ENCODE measurements around the gene MAP3K20. TPM values are rescaled to one million over a fixed set of nuclear protein-coding genes. Genes with fewer than 3 reads are reported as not detected.

The MAP3K20 gene
- total RNA-seq, 1 donor from 2014 or later: 33.7 TPM

- DNase-seq (ENCODE audit: low spot score in 2 of 2, unreplicated experiment in 2 of 2): no peak
- Mint-ChIP-seq H3K4me3 (no peak overlapping the region), H3K9me3 (peaks cover 6% of the 10 kb centered on the region), H3K27me3 (ENCODE audit: low read depth) (no peaks in the 10 kb centered on the region), H3K36me3 (peaks cover 33% of the 10 kb centered on the region), H3K27ac (no peak overlapping the region), H3K4me1 (peaks cover 10% of the 10 kb centered on the region)
- TF ChIP-seq, protein P1, sequence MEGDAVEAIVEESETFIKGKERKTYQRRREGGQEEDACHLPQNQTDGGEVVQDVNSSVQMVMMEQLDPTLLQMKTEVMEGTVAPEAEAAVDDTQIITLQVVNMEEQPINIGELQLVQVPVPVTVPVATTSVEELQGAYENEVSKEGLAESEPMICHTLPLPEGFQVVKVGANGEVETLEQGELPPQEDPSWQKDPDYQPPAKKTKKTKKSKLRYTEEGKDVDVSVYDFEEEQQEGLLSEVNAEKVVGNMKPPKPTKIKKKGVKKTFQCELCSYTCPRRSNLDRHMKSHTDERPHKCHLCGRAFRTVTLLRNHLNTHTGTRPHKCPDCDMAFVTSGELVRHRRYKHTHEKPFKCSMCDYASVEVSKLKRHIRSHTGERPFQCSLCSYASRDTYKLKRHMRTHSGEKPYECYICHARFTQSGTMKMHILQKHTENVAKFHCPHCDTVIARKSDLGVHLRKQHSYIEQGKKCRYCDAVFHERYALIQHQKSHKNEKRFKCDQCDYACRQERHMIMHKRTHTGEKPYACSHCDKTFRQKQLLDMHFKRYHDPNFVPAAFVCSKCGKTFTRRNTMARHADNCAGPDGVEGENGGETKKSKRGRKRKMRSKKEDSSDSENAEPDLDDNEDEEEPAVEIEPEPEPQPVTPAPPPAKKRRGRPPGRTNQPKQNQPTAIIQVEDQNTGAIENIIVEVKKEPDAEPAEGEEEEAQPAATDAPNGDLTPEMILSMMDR (IDR thresholded peaks at IDR 0.05; ENCODE audit: unreplicated experiment): no peak
Observed at GRCh38 chr2:173231042-173231441, 155.4 kb downstream of the MAP3K20 start.

- peaks cover 36% of the 10 kb centered on the region for H3K36me3 Mint-ChIP-seq
- no peak overlapping the region for H3K4me3 Mint-ChIP-seq
- H3K9me3 Mint-ChIP-seq: peaks cover 6% of the 10 kb centered on the region
- no peak for DNase-seq (ENCODE audit: low spot score in 2 of 2, unreplicated experiment in 2 of 2)
- no peaks in the 10 kb centered on the region for H3K27me3 Mint-ChIP-seq (ENCODE audit: low read depth)
- H3K4me1 Mint-ChIP-seq: peaks cover 7% of the 10 kb centered on the region
- TF ChIP-seq, protein P1 (IDR thresholded peaks at IDR 0.05; ENCODE audit: unreplicated experiment): no peak
- H3K27ac Mint-ChIP-seq: no peak overlapping the region
Observed at GRCh38 chr2:173231465-173231864, 155.8 kb downstream of the MAP3K20 start.

- TF ChIP-seq, protein P1 (IDR thresholded peaks at IDR 0.05; ENCODE audit: unreplicated experiment): no peak
- no peaks in the 10 kb centered on the region for H3K27me3 Mint-ChIP-seq (ENCODE audit: low read depth)
- H3K36me3 Mint-ChIP-seq: peaks cover 41% of the 10 kb centered on the region
- H3K4me3 Mint-ChIP-seq: no peak overlapping the region
- no peak for DNase-seq (ENCODE audit: low spot score in 2 of 2, unreplicated experiment in 2 of 2)
- H3K27ac Mint-ChIP-seq: no peak overlapping the region
- H3K9me3 Mint-ChIP-seq: peaks cover 6% of the 10 kb centered on the region
- no peaks in the 10 kb centered on the region for H3K4me1 Mint-ChIP-seq
Observed at GRCh38 chr2:173232956-173233744, 157.5 kb downstream of the MAP3K20 start.

DNA sequence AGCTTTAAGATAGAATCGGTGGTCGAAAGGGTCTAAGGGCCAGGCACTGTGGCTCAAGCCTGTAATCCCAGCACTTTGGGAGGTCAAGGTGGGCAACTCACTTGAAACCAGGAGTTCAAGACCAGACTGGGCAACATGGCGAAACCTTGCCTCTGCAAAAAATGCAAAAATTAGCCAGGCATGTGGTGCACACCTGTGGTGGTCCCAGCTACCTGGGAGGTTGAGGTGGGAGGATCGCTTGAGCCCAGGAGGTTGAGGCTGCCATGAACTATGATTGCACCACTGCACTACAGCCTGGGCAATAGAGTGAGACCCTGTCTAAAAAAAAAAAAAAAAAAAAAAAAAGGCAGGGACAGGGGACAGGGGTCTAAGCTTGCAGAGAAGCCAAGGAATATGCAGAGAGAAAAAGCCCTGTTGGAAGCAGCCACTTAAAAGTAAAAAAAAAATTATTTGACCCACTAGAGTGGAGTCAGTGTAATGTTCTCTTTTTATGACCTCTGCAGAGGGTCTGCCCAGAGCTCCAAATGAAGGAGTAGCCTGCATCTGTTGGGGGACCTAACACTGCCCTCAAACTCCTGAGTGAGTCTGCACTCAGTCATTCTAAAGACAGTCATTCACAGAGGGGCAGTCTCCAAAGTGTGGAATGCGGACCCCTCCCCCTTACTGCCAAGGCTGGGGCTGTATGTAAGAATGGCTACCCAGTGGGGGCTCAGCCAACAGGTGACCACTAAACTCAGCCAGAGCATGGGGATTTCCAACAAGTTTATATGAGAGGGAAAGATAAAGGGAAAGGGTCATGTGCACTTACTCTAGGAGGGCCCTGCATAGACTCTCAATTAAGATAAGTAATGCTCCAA is 160.5 kb downstream of the MAP3K20 start:
- Mint-ChIP-seq H3K27ac (no peak overlapping the region), H3K36me3 (peaks cover 45% of the 10 kb centered on the region), H3K27me3 (ENCODE audit: low read depth) (no peaks in the 10 kb centered on the region), H3K4me1 (no peaks in the 10 kb centered on the region), H3K9me3 (peaks cover 6% of the 10 kb centered on the region), H3K4me3 (no peak overlapping the region)
- TF ChIP-seq, protein P1 (IDR thresholded peaks at IDR 0.05; ENCODE audit: unreplicated experiment): no peak
- no peak for DNase-seq (ENCODE audit: low spot score in 2 of 2, unreplicated experiment in 2 of 2)

DNA sequence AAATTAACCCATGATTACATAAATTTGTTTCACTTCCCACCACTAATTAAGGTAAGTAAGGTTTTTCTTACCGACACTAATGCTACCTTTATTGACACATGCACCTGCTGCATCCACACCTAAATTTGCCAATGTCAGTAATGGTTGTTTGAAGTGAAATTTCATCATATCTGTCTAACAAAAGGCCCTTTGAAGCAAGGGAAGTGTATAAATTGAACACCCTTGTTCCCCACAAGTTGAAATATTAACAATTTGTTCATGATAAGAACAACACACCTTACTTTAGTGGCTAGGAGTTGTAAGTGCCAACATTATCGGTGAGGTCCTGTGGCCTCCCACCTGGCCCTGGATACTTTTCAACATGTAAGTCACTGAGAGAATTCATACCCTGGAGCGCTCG is 162.7 kb downstream of the MAP3K20 start:
- peaks cover 6% of the 10 kb centered on the region for H3K9me3 Mint-ChIP-seq
- H3K36me3 Mint-ChIP-seq: peaks cover 44% of the 10 kb centered on the region
- H3K4me3 Mint-ChIP-seq: no peak overlapping the region
- no peaks in the 10 kb centered on the region for H3K27me3 Mint-ChIP-seq (ENCODE audit: low read depth)
- no peak for DNase-seq (ENCODE audit: low spot score in 2 of 2, unreplicated experiment in 2 of 2)
- H3K4me1 Mint-ChIP-seq: no peaks in the 10 kb centered on the region
- no peak overlapping the region for H3K27ac Mint-ChIP-seq
- TF ChIP-seq, protein P1 (IDR thresholded peaks at IDR 0.05; ENCODE audit: unreplicated experiment): no peak

Data from mesothelial cell of epicardium (in vitro differentiated cells).